ENCODE results near the gene MAN1A1. TPM values are rescaled to one million over a fixed set of nuclear protein-coding genes. Genes with fewer than 3 reads are reported as not detected.

Gene MAN1A1
- polyA plus RNA-seq, 1 donor (not counting 4 experiments of a cell fraction or from before 2014, with no cell fraction given), result 20.2 TPM

DNA sequence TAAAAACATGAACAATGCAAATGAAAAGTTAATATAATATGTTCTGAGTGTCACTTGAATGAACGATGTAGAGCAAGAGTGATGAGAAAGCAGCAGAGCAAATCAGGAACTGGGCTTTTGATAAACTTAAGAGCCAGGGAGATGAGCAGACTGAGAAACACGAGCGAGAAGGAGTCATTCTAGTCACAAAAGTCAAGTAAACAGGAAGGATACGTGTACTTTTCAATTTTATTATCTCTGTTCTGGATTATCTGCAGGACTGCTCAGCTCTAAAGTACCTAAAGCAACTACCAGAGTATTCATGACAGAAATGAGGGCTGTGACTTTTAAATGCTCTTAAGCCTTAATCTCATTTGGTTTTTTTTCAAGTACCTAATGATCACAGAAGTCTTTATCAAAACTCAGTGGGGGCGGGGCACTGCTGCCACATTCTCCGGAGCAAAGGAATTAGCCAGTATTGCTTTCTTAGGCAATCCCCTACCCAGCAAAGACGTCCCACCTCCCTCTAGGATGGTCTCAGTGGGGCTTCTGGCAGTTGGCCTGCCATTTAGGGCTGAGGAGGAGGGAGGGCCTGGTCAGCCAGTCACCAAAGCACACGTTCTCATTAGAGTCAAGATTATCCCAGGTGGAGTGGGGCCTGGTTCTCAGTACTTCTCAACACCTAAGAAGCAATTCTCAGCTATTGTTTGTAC lies 8.6 kb downstream of the MAN1A1 start:
- Histone ChIP-seq H3K27ac (ENCODE audit: control insufficient read depth, insufficient read depth, low read length) (no peak overlapping the region), H3K9ac (ENCODE audit: control insufficient read depth, extremely low read depth, insufficient read depth, low read length) (no peak overlapping the region), H3K36me3 (ENCODE audit: control insufficient read depth in 2 of 2, extremely low read depth in 1 of 2, insufficient read depth in 2 of 2, low read length in 2 of 2) (peaks cover 0 to 2% of the 10 kb centered on the region in 2 experiments), H3K9me1 (ENCODE audit: control insufficient read depth, extremely low read depth, insufficient read depth, low read length) (no peaks in the 10 kb centered on the region), H2AFZ (ENCODE audit: control insufficient read depth, low read length) (no peak overlapping the region), H3K4me3 (ENCODE audit: control insufficient read depth in 2 of 3, extremely low read depth in 1 of 3, insufficient read depth in 2 of 3, low read depth in 1 of 3, low read length in 3 of 3) (no peak overlapping the region), H3K9me3 (ENCODE audit: control insufficient read depth, low read depth, low read length) (no peaks in the 10 kb centered on the region), H4K20me1 (ENCODE audit: control insufficient read depth, extremely low read depth, insufficient read depth, low read length) (no peaks in the 10 kb centered on the region), H3K4me2 (ENCODE audit: control insufficient read depth, extremely low read depth, insufficient read depth, low read depth, low read length) (no peak overlapping the region), H3K27me3 (ENCODE audit: control insufficient read depth, extremely low read depth, insufficient read depth, low read length) (no peaks in the 10 kb centered on the region), H3K4me1 (ENCODE audit: control insufficient read depth, extremely low read depth, insufficient read depth, low read length) (peaks cover 4% of the 10 kb centered on the region), H3K79me2 (ENCODE audit: control insufficient read depth, insufficient read depth, low read length) (peaks cover 11% of the 10 kb centered on the region)
- FAIRE-seq (no peak), DNase-seq (ENCODE audit: low read depth, low spot score) (no peak)
- dilution Hi-C loops (cut with MboI; ENCODE audit: extremely low pct_ligation_motif_present, low sequenced_read_pairs), result no loop called here
- no peak for TF ChIP-seq EZH2 (IDR thresholded peaks at IDR 0.05; ENCODE audit: low read length)
- TF ChIP-seq, protein P1, sequence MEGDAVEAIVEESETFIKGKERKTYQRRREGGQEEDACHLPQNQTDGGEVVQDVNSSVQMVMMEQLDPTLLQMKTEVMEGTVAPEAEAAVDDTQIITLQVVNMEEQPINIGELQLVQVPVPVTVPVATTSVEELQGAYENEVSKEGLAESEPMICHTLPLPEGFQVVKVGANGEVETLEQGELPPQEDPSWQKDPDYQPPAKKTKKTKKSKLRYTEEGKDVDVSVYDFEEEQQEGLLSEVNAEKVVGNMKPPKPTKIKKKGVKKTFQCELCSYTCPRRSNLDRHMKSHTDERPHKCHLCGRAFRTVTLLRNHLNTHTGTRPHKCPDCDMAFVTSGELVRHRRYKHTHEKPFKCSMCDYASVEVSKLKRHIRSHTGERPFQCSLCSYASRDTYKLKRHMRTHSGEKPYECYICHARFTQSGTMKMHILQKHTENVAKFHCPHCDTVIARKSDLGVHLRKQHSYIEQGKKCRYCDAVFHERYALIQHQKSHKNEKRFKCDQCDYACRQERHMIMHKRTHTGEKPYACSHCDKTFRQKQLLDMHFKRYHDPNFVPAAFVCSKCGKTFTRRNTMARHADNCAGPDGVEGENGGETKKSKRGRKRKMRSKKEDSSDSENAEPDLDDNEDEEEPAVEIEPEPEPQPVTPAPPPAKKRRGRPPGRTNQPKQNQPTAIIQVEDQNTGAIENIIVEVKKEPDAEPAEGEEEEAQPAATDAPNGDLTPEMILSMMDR (optimal IDR thresholded peaks at IDR 0.05 in 1 of 3, IDR thresholded peaks at IDR 0.05 in 1 of 3, conservative IDR thresholded peaks at IDR 0.05 in 1 of 3; ENCODE audit: extremely low read depth in 1 of 3, insufficient read depth in 2 of 3, low read length in 3 of 3), result no peak

- Histone ChIP-seq H4K20me1 (ENCODE audit: control insufficient read depth, extremely low read depth, insufficient read depth, low read length) (no peaks in the 10 kb centered on the region), H3K79me2 (ENCODE audit: control insufficient read depth, insufficient read depth, low read length) (peaks cover 11% of the 10 kb centered on the region), H2AFZ (ENCODE audit: control insufficient read depth, low read length) (no peak overlapping the region), H3K4me1 (ENCODE audit: control insufficient read depth, extremely low read depth, insufficient read depth, low read length) (peaks cover 4% of the 10 kb centered on the region), H3K9me1 (ENCODE audit: control insufficient read depth, extremely low read depth, insufficient read depth, low read length) (no peaks in the 10 kb centered on the region), H3K9me3 (ENCODE audit: control insufficient read depth, low read depth, low read length) (no peaks in the 10 kb centered on the region), H3K4me2 (ENCODE audit: control insufficient read depth, extremely low read depth, insufficient read depth, low read depth, low read length) (no peak overlapping the region), H3K27ac (ENCODE audit: control insufficient read depth, insufficient read depth, low read length) (no peak overlapping the region), H3K4me3 (ENCODE audit: control insufficient read depth in 2 of 3, extremely low read depth in 1 of 3, insufficient read depth in 2 of 3, low read depth in 1 of 3, low read length in 3 of 3) (no peak overlapping the region), H3K9ac (ENCODE audit: control insufficient read depth, extremely low read depth, insufficient read depth, low read length) (no peak overlapping the region), H3K27me3 (ENCODE audit: control insufficient read depth, extremely low read depth, insufficient read depth, low read length) (no peaks in the 10 kb centered on the region), H3K36me3 (ENCODE audit: control insufficient read depth in 2 of 2, extremely low read depth in 1 of 2, insufficient read depth in 2 of 2, low read length in 2 of 2) (peaks cover 0 to 2% of the 10 kb centered on the region in 2 experiments)
- FAIRE-seq, result no peak
- dilution Hi-C loops (cut with MboI; ENCODE audit: extremely low pct_ligation_motif_present, low sequenced_read_pairs), result no loop called here
- no peak for DNase-seq (ENCODE audit: low read depth, low spot score)
- TF ChIP-seq, protein P1 (optimal IDR thresholded peaks at IDR 0.05 in 1 of 3, IDR thresholded peaks at IDR 0.05 in 1 of 3, conservative IDR thresholded peaks at IDR 0.05 in 1 of 3; ENCODE audit: extremely low read depth in 1 of 3, insufficient read depth in 2 of 3, low read length in 3 of 3), result no peak
- no peak for TF ChIP-seq EZH2 (IDR thresholded peaks at IDR 0.05; ENCODE audit: low read length)
Observed at GRCh38 chr6:119339941-119340456, 9.6 kb downstream of the MAN1A1 start.

Measured in keratinocyte (primary cell).